ENCODE measurements around the gene ZCCHC24.
A peak's percentile ranks its signal among the peaks of the same experiment; 100 is the strongest.
"Not testable (repeated sequence)": the region's sequence is repeated elsewhere in the genome, so short reads cannot be mapped to it uniquely, and the experiment has no call there.

The ZCCHC24 gene

DNA sequence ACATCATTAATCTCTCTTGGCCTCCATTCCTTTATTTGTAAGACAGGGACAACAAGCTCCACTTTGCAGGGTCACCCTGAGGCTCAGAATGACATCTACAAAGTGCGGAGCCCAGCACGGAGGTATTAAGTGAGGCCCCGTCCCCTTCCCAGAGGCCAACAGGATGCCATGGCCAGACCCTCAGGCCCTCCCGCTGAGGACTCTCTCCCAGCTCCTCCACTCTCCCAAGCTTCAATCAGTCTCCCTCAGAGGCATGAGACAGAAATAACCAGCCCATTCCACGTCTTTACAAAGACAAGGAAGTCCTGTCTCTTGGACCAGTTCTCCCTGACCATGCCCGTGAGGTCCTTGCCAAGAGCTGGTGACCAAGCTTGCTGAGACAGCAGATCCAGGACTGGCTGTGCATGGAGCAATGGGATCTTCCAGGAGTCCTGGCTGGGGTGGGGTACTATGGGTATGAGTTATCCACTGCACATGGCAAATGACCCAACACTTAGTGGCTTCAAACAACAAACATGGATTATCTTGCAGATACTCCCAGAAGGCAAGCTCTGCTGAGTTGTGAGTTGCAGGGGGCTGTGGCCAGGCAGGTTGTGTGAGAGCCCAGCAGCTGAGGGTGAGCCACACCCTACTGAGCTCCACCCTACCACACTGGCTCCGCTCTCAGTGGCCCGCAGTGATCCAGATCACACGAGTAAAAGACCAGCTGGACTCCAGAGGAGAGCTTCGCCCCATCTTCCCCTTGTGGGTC is 102.4 kb downstream of the ZCCHC24 start:
- no peak for DNase-seq (ENCODE audit: low read depth)
- H3K4me3 ChIP-seq (ENCODE audit: low read depth, low read length): no peak overlapping the region
- TF ChIP-seq, protein P1, sequence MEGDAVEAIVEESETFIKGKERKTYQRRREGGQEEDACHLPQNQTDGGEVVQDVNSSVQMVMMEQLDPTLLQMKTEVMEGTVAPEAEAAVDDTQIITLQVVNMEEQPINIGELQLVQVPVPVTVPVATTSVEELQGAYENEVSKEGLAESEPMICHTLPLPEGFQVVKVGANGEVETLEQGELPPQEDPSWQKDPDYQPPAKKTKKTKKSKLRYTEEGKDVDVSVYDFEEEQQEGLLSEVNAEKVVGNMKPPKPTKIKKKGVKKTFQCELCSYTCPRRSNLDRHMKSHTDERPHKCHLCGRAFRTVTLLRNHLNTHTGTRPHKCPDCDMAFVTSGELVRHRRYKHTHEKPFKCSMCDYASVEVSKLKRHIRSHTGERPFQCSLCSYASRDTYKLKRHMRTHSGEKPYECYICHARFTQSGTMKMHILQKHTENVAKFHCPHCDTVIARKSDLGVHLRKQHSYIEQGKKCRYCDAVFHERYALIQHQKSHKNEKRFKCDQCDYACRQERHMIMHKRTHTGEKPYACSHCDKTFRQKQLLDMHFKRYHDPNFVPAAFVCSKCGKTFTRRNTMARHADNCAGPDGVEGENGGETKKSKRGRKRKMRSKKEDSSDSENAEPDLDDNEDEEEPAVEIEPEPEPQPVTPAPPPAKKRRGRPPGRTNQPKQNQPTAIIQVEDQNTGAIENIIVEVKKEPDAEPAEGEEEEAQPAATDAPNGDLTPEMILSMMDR (conservative IDR thresholded peaks at IDR 0.05; ENCODE audit: low read depth, low read length): no peak

DNA sequence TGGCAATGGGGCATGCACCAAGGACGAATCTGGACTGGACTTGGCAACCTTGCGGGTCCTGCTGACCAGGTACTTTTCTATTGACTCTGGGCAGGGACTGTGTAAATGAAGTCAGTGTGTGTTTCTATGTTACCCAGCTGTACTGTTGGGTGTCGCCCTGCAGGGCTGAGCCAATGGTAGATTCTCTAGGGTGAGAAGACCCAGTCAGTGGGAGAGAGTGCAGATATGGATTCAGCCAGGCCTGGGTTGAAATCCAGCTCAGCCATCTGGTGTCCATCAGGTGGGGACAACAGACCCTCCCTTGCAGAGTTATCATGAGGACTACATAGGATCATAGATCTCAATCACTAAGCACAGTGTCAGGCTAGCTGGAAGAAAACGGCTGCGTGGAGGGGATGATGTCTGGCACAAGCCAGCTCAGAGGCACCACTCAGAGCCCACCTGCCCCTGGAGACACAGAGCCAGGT is 103.1 kb downstream of the ZCCHC24 start:
- DNase-seq (ENCODE audit: low read depth): no peak
- TF ChIP-seq, protein P1 (conservative IDR thresholded peaks at IDR 0.05; ENCODE audit: low read depth, low read length): no peak
- H3K4me3 ChIP-seq (ENCODE audit: low read depth, low read length): no peak overlapping the region

DNA sequence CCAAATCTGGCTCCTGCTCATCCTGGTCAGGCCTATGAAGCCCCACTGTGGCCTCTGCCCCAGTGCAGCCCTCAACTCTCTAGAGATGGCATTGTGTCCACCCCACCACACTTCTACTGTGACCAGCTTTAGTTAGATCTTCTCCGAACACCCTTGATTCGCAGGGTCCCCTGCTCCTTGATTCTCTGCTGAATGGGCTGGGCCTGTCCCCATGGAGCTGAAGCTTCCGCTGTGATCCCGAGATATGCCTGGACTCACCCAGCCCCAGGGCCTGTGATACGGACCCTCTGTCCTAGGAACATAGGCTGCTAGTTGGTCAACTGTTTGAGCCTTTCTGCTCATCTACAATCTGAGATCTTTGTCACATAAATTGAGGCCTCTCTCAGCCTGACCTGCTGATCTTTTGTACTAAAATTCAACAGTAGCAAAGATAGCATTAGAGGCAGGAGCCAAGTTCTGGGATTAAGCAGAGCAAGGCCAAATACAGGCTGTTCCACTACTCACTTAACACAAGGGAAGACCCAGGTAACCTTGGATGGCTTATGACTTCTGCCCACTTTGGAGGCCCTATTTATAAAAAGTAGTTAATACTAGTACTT is 104.7 kb downstream of the ZCCHC24 start:
- no peak overlapping the region for H3K4me3 ChIP-seq (ENCODE audit: low read depth, low read length)
- TF ChIP-seq, protein P1 (conservative IDR thresholded peaks at IDR 0.05; ENCODE audit: low read depth, low read length): no peak
- DNase-seq (ENCODE audit: low read depth): peak; percentile 22

DNA sequence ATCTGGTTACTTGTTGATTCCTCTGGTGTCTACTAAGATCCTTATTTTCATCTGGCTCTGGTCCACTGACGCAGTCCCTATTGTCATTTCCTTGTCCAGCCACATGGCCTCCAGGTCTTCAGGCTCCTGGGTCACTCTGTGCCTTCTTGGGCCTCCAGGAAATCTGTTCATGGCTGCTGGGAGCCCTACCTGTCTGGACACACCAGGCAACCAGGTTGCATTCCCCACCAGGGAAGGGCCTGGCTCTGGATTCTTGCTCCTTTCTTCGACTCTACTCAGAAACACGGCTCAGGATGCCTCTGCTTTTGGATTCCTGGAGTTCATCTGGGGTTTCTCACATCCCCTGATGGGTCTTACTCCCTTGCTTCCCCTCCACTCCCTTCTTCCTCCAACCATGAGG is 106.2 kb downstream of the ZCCHC24 start:
- DNase-seq (ENCODE audit: low read depth): no peak
- TF ChIP-seq, protein P1 (conservative IDR thresholded peaks at IDR 0.05; ENCODE audit: low read depth, low read length): no peak
- no peak overlapping the region for H3K4me3 ChIP-seq (ENCODE audit: low read depth, low read length)

DNA sequence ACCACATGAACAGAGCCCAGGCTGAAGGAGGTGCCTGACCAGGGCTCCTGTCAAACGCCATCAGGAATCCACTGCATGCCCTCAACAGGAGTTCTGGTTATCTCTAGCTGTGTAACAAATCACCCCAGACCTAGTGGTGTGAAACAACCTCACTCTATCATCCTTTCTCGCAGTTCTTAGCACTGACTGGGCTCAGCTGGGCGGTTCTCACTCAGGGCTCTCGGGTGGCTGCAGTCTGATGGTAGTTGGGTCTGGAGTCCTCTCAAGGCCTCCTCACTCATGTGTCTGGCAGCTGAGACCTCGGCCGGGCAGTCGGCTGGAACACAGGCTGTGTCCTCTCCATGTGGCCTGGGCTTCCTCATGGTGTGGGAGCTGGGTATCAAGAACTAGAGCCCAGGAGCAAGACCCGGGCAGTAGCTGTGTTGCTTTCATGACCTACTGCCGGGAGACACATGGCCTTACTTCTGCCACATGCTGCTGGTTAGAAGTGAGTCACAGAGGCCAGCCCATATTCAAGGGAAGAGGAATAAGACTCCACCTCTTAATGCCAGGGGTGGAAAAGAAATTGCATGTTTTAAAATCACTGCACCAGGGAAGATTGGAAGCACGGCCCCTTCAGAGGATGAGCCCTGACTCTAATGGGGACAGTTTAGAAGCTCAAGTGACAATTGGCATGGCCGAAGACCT is 107.5 kb downstream of the ZCCHC24 start:
- DNase-seq (ENCODE audit: low read depth); H3K4me3 ChIP-seq (ENCODE audit: low read depth, low read length): not testable (repeated sequence)

DNA sequence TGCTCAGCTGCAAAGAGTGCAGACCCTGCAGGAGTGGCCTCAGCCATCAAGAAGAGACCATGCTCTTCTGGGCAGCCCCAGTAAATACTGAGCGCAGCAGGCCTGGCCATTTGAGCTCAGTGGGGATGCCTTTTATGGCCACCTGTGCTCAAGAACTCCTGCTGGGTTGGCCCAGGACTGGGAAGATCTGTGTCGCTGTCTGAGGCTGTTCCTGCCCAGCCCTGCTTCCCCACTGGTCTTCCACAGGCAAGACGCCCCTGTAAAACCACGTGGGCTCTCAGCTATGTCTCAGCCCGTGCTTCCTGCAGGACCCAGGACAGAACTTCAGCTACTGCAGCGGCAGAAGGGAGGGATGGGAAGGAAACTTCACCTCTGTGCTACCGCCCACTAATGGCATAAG is 108.7 kb downstream of the ZCCHC24 start:
- no peak overlapping the region for H3K4me3 ChIP-seq (ENCODE audit: low read depth, low read length)
- TF ChIP-seq, protein P1 (conservative IDR thresholded peaks at IDR 0.05; ENCODE audit: low read depth, low read length): no peak
- peak; percentile 62 for DNase-seq (ENCODE audit: low read depth)

DNA sequence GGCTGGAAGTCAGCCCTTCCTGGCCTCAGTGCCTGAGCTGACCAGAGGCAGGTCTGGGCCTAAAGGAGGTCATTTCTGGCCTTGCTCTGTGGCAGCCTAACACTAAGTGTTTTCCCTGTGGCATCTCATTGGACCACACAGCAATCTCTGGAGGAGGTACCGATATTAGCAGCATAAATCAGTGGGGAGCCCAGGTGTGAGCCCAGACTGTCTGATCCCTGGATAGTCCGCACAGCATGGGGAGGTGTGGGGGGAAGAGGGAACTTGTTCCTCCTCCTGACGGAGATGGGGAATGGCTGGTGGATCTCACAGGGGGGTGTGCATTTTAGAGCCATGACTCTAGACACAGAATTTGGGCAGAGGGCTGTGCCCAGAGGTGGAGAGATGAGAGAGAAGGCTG is 109.1 kb downstream of the ZCCHC24 start:
- no peak overlapping the region for H3K4me3 ChIP-seq (ENCODE audit: low read depth, low read length)
- TF ChIP-seq, protein P1 (conservative IDR thresholded peaks at IDR 0.05; ENCODE audit: low read depth, low read length): no peak
- no peak for DNase-seq (ENCODE audit: low read depth)

Measured in choroid plexus epithelial cell (primary cell).